IPS DF 19.7 (cell line): ENCODE measurements around the gene UST.

ENCODE experiments used
- DNase-seq: peaks from one replicate; pipeline ENCODE4 v3.0.0-alpha.2; 2013; ENCODE audit warnings: low read depth, low spot score

The UST gene

DNA sequence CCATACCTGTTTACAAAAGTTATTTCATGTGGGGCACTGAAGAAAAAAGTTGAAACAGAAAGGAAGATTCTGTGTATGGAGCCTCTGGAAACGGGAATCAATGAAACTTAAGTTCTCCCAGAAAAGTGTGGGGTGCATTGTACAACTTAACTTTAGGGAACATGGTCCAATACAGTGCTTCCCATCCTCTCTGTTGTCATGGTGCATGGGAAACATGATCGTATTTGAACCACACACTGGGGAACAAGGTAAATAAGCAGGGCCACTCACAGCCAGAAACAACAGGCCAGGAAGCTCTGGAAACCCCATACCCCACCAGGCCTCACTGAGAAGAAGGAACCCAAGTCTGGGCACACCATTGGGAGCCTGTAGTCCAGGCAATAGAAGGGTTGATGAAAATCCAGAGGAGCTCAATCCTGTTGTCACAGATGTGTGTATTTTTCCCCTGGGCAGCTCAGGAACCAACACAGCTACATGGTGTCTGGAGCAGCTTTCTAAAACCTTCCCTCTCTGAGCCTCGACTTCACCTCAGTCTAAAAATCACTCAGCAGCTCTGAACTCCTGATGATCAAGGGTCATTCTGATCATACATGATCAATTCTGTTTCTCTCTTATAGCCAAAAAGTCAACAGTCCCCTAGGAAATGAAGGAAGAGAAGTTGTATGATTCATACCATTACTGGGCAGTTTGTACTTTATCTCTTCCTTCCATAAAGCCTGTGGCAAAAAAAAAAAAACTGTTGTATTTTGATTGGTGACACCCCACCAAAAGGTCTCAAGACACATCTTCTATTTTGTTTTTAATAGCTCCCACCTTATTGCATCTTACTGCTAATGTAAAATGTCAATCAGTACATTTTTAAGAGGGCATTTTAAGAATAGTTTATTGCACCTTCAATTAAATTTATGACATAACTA is 372.2 kb downstream of the UST start:
- DNase-seq, result no peak

DNA sequence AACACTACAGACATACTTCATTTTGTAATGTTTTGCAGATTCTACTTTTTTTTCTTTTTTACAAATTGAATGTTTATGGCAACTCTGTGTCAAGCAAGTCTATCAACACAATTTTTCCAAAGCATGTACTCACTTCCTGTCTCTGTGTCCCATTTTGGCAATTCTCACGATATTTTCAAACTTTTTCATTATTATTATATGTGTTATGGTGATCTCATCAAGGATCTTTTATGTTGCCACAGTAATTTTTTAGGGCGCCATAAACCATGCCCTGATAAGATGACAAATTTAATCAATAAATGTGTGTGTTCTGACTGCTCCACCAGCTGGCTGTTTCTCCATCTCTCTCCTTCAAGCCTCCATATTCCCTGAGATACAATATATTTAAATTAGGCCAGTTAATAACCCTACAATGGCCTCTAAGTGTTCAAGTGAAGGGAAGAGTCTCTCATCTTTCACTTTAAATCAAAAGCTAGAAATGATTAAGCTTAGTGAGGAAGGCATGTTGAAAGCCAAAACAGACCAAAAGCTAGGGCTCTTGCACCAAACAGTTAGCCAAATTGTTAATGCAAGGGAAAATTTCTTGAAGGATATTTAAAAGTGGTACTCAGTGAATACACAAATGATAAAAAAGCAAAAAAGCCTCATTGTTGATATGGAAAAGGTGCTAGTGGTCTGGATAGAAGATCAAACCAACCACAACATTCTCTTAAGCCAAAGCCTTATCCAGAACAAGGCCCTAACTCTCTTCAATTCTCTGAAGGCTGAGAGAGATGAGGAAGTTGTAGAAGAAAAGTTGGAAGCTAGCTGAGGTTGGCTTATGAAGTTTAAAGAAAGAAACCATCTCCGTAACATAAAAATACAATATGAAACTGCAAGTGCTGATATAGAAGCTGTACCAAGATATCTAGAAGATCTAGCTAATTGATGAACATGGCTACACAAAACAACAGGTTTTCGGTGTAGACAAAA is 376.3 kb downstream of the UST start:
- no peak for DNase-seq

DNA sequence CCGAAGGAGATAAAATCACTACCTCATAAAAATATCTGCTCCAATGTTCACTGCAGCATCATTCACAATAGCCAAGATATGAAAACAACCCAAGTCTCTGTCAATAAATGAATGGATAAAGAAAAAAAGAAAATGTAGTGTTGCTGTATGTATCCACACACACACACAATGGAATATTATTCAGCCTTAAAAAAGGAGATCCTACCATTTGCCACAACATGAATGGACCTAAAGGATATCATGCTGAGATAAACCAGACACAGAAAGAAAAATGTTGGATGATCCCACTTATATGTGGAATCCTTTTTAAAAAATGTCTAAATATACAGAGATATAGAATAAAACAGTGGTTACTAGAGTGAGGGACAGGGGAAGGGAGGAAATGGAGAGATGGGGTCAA is 378.5 kb downstream of the UST start:
- no peak for DNase-seq
